ENCODE measurements around the gene AMBRA1. TPM values are rescaled to one million over a fixed set of nuclear protein-coding genes. Genes with fewer than 3 reads are reported as not detected.

AMBRA1 gene
- total RNA-seq, 1 donor, result 23.7 TPM

DNA sequence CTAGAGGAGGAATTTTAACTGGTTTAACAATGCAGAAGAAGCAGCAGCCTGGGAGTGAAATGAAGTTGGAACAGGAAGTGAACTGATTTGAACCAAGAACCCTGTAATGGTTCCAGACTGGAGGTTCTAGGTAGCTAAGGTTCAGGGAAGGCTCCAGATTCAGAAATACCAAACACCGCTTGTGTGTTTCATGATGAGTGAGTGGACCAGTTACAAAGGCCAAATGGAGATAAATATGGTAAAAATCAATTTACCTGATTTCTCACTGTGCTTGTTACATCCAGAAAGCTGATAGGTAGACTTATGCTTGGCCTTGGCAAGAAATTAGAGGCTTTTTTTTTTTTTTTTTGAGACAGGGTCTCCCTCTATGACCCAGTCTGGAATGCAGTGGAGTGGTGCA lies 36.4 kb upstream of the AMBRA1 start:
- no peak for DNase-seq (ENCODE audit: low read depth)
- TF ChIP-seq, protein P1, sequence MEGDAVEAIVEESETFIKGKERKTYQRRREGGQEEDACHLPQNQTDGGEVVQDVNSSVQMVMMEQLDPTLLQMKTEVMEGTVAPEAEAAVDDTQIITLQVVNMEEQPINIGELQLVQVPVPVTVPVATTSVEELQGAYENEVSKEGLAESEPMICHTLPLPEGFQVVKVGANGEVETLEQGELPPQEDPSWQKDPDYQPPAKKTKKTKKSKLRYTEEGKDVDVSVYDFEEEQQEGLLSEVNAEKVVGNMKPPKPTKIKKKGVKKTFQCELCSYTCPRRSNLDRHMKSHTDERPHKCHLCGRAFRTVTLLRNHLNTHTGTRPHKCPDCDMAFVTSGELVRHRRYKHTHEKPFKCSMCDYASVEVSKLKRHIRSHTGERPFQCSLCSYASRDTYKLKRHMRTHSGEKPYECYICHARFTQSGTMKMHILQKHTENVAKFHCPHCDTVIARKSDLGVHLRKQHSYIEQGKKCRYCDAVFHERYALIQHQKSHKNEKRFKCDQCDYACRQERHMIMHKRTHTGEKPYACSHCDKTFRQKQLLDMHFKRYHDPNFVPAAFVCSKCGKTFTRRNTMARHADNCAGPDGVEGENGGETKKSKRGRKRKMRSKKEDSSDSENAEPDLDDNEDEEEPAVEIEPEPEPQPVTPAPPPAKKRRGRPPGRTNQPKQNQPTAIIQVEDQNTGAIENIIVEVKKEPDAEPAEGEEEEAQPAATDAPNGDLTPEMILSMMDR (IDR thresholded peaks at IDR 0.05; ENCODE audit: insufficient read depth, low read depth, low read length), result no peak
- no peak overlapping the region for H3K4me3 ChIP-seq (ENCODE audit: low read depth, low read length)

- H3K4me3 ChIP-seq (ENCODE audit: low read depth, low read length), result no peak overlapping the region
- TF ChIP-seq, protein P1 (IDR thresholded peaks at IDR 0.05; ENCODE audit: insufficient read depth, low read depth, low read length), result no peak
- no peak for DNase-seq (ENCODE audit: low read depth)
Measured at GRCh38 chr11:46628961-46629360, 35.1 kb upstream of the AMBRA1 start.

DNA sequence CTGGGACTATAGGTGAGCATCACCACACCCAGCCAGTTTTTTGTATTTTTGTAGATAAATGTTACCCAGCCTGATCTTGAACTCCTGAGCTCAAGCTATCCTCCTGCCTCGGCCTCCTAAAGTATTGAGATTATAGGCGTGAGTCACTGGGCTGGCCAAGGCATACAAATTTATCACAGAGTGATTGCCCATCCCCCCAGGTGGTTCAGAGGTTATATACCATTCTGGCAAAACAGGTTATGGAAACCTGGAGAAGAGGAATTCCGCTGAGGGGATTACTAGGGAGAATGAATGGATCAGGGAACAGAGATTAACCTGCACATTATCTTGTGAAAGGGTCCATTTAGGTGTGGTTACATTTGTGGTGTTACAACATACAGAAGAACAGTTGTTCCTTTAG lies 31.6 kb upstream of the AMBRA1 start:
- no peak overlapping the region for H3K4me3 ChIP-seq (ENCODE audit: low read depth, low read length)
- DNase-seq (ENCODE audit: low read depth), result no peak
- TF ChIP-seq, protein P1 (IDR thresholded peaks at IDR 0.05; ENCODE audit: insufficient read depth, low read depth, low read length), result no peak

GRCh38 chr11:46618837-46619236 lies 25.0 kb upstream of the AMBRA1 start:
- H3K4me3 ChIP-seq (ENCODE audit: low read depth, low read length), result peak overlapping the region; percentile 100
- peak; percentile 34 for DNase-seq (ENCODE audit: low read depth)
- TF ChIP-seq, protein P1 (IDR thresholded peaks at IDR 0.05; ENCODE audit: insufficient read depth, low read depth, low read length), result no peak

DNA sequence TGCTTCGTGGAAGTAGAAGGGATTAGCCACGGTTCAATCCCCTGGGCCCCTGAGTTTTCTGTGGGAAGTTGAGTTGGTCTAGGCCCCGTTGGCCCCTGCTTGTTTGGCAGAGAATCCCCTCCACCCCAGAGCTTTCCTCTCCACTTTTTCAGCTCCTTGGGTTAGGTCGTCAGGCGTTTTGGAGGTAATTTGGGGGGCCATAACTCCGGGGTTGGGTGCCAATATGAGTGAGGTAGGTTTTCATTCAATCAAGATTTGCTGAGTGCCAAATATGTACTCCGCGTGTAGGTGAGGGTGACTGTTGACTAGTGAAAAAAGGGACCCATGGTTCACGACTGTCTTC lies 24.1 kb upstream of the AMBRA1 start:
- TF ChIP-seq, protein P1 (IDR thresholded peaks at IDR 0.05; ENCODE audit: insufficient read depth, low read depth, low read length), result no peak
- peak overlapping the region; percentile 100 for H3K4me3 ChIP-seq (ENCODE audit: low read depth, low read length)

DNA sequence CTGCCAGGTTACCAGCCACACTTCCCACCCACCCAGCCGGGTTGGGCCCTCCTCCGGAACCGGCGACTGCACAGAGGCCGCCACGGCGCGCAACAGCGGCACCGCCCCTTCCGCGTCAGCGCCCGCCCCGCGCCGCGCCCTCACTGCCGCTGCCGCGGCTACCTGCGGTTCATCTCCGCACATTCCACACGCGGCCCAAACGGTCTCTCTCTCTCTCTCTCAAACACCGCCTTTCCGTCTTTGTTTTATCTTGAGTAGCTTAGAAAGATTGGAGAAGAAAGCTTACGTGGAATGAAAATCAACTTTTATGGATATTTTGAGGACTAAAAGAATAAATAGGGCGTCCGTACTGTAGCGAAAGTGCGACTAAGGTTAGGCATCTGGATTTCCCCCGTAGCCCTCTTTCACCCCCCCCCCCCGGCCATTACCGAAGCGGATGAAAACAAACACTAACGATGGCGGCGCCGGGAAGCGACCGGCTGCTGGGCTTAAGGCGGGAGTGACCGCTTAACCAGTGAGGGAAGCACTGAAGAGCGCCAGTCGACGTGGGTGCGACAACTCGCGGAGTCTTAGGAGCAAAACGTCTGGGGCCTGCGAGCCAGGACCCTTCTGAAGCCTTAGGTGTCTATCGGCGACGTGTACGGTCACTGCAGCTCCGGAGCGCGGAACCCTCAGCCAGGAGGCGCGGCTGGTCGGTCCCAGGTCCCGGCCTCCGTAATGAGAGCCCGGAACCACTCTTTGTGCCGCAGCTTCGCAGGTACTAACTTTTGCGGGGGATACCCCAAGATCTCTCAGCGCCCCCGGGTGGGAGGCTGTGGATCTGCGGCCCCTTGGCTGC lies 23.5 kb upstream of the AMBRA1 start, which contains the start of the genes ATG13 and HARBI1:
TSS of gene ATG13 (plus strand) at position 420 of the 838 bp plus-strand sequence. CDS start 26,739 bp downstream, outside the sequence.
TSS of gene HARBI1 (minus strand) at position 94 of the 838 bp plus-strand sequence. CDS start 990 bp downstream, outside the sequence.
- H3K4me3 ChIP-seq (ENCODE audit: low read depth, low read length), result peak within 1 kb of the TSS; percentile 100
- DNase-seq (ENCODE audit: low read depth), result peak; percentile 89
- TF ChIP-seq, protein P1 (IDR thresholded peaks at IDR 0.05; ENCODE audit: insufficient read depth, low read depth, low read length), result peak; percentile 90

More for the DNA sequence above, 24.1 kb upstream of the AMBRA1 start:
- DNase-seq (ENCODE audit: low read depth), result no peak

Data from fibroblast of villous mesenchyme (primary cell).